T-helper 22 cell (primary cell): Measurements from ENCODE around the gene SRGAP3.

Source experiments
- DNase-seq: peaks from one replicate; pipeline ENCODE4 v3.0.0-alpha.2; 2020; ENCODE audit warnings: low read depth

SRGAP3 gene

DNA sequence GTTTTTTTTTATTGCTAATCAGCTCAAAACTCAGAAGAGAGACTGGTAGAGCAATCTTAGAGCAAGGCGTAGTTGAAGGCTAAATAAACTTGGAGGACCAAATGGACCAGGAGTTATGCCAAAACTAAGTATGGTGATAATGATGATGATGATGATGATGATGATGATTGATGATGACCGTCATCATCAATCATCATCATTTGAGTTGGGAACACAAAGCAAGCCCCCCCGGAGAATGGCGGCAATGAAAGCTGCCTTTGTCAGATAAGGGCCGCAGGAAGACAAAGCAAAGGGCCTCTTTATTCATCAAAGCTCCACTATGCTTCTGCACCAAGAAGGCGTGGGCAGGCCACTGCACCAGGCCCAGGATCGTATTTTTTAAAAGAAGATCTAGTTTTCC lies 204.1 kb downstream of the SRGAP3 start:
- no peak for DNase-seq

DNA sequence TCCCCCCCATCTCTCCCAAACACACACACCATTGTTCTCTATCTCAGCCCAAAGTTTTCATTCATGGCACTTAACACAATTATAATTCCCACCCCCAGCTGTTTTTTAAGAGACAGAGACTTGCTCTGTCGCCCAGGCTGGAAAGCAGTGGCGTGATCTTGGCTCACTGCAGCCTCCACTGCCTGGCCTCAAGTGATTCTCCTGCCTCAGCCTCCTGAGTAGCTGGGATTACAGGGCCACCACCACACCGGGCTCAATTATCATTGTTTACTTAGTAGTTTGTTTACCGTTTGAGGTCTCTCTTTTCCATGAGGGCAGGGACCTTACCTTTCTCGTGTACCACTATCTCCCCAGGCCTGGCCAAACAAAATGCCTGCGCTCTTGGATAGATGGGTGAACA lies 206.4 kb downstream of the SRGAP3 start:
- no peak for DNase-seq

DNA sequence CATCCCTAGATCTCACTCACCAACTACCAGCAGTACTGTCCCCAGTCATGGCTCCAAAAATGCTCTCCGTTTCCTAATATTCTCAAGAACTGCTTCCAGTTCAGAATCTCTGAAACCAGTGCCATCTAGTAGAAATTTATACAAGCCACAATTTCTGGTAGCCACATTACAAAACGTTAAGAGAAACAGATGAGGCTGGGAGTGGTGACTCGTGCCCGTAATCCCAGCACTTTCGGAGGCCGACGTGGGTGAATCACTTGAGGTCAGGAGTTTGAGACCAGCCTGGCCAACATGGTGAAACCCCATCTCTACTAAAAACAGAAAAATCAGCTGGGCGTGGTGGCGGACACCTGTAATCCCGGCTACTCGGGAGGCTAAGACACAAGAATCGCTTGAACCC lies 207.8 kb downstream of the SRGAP3 start:
- DNase-seq, result no peak

DNA sequence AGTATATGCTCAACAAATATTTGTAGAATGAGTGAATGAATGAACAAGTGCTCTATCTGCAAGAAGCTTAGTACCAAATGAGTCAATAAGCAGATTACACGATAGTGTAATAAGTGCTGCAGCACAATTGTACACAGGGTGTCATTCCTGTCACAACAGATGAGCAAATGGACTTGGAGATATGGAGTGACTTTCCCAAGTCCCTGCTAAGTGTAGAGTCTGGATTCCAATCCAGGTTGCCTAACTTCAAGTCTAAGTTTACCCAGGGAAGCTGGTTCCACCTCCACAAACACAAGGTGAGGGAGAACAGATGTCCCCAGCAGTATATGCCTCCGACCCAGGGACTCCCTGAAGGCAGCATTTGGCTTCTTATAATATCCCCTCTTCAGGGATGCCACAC lies 208.4 kb downstream of the SRGAP3 start:
- DNase-seq, result no peak

DNA sequence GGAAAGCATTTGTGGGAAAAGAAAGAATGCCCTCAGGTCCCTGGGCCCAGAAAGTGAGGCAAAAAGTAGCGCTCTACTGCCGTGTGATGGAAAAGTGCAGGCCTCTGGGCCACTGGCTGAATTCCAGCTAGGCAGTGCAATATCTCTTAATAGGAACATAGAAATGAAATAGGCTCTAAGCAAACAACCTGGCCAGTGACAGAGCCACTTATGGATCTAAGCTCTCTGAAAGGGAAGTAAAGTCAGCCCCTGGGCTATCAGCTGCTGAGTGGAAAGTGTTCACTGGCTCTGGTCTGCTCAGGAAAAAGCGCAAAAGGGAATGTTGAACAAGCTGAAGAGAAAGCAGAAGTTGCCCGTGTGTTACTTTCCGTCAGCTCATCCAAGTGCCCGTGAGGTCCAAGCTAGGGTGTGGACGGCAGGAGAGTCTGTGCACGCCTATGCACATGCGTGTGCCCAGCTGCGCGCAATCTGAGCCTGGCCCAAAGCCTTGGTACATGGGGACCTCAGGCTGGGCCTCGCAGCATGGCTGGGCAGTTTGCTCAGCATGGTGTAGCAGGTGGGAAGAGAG lies 212.2 kb downstream of the SRGAP3 start:
- DNase-seq, result no peak

DNA sequence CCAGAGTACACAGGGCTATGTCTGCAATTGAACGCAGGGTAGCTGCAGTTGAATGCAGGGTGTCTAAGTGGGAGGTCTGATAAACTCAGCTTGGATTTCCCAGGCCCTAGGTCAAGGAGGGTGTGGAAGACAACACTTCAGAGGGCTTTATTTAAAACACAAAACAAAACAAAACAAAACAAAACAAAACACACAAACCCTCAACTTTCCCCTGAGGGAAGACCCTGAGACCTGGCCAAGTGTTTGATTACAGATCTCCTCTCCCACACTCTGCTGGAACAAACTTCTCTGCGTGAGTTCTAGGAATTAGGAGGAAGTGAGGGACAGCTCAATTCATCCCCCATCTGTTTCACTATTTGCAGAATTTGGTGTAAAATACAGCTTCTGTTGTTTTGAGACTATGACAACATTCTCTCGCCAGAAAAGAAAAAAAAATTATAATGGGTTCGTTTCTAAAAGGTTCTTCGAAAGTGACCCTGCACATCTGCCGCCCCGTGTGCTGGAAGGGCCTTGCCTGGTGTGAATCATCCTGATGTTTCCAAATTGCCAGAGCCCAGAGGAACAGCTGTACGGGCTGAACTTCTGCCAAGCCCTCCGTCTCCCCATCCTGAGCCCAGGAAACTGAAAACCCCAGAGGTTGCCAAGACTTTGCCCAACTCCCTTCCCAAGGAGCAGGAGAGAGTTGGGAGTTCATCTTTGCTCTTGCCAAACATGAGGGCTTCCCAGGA lies 212.9 kb downstream of the SRGAP3 start:
- DNase-seq, result no peak

DNA sequence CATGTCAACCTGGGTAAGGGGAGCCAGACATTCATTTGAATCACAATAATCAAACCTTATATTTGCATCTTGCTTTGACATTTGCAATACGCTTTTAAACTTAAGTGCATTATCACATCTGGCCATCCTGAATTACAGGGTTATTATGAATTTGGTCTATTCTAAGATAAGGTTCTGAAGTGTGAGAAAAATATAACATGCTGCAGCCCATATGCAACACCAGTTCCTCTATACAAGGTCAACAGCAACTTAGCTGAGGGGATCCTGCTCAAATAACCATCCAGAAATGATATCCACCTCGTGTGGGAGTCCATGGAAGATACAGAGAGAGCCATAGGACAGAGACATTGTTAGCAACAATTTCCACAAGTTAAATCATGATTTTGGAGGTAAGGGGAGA lies 213.5 kb downstream of the SRGAP3 start:
- DNase-seq, result no peak

DNA sequence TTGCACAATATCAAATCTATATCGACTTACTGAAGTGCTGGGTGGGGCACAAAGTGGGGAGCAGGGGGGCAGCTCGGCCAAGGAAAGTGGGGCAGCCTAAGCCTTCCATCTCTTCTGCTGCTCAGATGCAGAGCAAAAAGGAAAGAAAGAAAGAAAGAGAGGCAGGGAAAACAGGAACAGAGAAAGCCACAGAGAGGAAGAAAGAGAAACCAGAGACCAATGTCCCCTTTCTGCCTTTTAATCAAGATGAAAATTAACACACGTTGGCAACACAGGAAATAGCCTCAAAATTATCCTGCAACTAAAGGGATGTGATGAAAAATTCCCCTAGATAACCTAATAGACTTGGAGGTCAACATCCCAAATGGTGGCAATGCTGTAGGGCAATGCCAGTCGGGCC lies 214.0 kb downstream of the SRGAP3 start:
- no peak for DNase-seq

DNA sequence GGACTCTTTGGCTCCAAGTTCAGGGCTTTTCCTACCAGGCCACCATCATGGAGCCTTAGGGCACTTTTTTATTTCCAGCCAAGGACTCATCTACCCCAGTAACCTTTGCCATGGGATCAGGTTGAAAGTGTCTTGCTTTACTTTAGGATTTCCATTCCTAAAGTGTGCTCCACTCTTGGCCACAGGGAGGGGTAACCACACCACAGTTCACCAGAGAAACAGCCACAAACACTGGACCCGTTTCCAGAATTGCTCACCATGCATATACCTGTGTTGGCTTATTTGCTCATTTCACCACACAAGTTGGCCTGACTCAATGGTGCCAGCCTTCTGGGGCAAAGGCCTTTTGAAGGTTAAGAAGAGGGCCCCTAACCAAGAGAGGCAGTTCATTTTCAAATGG lies 215.6 kb downstream of the SRGAP3 start:
- no peak for DNase-seq

DNA sequence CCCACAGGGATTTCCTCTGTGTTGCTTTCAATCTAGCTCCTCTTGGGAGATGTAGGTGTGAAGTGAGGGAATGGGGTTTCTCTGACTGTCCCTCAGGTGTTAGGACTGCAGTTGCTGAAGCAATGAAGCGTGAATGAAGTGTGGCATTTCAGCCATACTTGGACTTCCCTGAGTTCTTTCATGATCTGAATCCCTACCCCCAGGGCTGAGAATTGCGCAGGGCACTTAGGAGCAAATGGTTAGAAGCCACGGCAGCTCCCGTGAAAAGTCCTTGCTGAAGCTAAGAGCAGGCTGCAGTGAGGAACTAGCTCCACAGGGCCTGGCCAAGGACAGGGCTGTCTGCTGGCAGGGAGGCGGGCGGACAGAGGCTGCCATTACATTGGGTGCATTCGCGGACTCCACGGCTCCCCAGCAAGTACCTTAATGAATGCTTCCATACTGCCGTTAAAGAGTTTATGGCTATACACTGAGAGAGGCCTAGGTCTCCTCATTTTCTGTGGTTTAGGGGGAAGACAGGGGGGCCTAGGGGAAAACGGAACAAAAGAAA lies 217.1 kb downstream of the SRGAP3 start:
- DNase-seq, result no peak

DNA sequence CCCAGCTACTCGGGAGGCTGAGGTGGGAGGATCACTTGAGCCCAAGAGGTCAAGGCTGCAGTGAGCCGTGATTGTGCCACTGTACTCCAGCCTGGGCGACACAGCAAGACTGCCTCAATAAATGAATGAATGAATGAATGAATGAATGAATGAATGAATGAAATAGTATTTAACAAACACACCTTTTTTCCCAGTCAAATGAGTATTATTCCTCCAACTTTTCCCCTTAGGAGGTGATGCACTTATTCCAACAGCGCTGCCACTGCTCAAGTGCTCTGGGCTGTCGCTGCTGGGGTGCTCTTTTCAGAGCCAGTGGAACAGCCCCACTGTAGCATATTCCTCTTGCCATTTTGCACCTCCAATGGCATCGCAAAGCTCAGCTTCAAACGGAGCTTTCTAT lies 219.4 kb downstream of the SRGAP3 start:
- no peak for DNase-seq

DNA sequence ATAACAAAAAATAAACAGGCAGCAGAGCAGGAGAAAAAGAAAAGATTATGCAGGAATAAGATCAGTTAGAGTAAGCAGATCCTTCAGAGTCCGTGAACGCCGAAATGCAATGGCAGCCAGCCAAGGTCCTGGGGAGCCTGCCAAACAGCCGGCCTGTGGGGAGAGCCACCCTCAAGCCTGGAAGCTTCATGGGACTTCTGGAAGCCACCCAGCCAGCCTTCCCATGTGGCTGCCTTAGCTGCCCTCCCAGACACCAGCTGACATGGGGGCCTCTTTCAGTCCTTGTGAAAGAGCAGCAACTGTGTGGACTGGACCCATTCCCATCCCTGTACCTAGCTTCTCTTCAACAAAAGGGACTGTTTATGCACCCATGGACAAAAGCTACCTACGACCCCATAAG lies 221.3 kb downstream of the SRGAP3 start:
- no peak for DNase-seq

DNA sequence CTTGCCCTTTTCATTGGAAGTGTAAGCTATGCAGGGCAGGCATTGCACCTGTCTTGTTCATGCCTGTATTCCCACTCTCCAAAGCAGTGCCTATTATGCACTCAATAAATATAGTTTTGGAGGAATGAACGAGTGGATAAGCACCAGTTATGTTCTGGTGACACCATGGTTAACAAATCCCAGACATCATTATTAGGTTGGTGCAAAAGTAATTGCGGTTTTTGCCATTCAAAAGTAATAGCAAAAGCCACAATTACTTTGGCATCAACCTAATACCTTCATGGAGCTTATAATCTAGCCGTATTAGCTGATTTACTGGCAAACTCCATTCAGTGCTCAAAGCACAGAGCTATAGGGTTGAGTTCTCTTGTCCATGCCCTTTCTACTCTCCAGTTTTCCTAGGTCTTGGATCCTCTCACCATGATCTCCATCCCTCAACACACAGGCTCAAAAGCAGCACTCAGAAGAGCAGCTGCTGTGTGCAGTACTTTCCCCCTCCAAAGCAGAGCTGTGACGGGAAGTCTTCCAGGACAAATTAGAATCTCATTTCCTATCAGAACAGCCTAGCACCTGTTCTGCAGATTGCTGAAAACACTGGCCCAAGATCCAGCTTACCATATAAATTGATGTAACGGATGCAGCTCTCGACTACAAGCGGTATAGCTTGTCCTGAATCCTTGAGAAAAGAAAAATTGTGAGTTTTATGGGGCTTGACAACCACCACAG lies 223.0 kb downstream of the SRGAP3 start:
- DNase-seq, result no peak

DNA sequence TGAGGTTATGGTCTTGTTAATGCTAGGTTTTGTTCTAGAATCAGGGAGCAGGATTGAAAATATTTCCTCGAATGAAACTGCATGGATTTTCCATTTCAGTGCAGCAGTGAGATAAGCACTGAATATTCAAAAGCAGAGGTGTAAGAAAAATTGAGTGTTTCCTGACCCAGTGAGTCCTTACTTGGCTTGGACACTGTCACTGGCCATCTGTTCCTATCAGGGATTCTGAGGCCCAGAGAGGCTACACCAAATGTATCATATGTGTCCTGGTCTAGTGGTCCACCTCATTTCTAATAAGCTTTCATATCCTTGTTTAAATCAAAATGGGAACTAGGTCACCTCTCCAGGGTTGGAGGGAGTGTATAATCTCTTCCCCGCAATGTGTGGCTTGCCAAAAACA lies 225.1 kb downstream of the SRGAP3 start:
- DNase-seq, result no peak

DNA sequence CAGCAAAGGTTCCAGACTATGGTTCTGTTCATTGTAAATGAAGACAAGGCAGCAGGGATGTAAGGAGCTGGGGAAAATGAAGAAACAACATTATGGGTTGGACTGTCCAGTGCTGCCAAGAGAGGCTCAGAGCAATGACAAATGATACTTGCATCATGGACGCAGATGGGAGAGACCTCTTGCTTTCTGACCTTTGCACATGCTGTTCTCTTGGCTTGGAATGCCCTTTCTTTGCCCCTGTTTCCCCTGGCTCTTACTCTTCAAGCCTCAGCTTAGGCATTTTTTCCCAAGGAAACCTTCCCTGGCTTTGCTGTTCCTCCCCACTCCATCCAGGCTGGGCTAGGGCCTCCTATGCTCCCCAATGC lies 226.2 kb downstream of the SRGAP3 start:
- DNase-seq, result no peak

DNA sequence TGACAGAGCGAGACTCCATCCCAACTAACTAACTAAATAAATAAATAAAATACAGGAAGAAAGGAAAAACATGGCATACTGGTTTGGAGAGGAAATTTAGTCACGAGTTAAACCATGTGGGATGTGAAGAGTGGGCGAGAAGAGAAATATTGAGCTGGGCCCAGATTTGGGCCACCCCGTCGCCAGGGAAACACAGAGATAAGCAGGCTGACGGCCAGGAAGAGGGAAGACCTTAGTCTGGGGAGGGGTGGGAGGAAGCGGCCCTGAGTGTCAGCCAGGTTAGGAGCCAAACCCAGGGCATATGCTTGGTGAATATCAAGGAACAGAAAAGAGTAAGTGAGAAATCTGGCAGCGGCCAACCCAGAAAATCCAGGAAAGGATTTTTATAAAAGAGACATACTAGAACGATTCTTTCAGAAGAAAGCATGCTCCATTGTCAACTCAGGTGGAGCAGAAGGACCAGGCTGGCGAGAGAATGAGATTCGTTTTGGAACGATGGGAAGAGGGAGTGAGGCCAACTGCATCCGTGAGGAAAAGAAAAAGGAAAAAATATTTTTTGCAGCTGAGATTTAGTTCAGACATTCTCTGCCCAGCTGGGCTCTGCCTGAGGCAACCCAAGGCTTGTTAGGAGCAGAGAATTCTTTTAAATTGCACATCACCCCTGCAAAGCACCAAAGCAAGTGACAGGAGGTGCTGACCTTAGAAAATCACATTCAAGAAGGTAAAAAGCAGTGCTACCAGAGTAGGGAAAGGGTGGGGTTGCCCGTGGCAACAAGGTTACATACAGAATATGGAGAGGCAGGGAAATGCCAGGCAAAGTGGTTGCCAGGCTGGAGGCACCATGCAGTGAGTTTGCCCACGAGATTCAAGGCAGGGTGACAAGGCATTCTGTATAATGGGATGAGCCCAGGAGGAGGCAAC lies 226.9 kb downstream of the SRGAP3 start:
- DNase-seq, result no peak

DNA sequence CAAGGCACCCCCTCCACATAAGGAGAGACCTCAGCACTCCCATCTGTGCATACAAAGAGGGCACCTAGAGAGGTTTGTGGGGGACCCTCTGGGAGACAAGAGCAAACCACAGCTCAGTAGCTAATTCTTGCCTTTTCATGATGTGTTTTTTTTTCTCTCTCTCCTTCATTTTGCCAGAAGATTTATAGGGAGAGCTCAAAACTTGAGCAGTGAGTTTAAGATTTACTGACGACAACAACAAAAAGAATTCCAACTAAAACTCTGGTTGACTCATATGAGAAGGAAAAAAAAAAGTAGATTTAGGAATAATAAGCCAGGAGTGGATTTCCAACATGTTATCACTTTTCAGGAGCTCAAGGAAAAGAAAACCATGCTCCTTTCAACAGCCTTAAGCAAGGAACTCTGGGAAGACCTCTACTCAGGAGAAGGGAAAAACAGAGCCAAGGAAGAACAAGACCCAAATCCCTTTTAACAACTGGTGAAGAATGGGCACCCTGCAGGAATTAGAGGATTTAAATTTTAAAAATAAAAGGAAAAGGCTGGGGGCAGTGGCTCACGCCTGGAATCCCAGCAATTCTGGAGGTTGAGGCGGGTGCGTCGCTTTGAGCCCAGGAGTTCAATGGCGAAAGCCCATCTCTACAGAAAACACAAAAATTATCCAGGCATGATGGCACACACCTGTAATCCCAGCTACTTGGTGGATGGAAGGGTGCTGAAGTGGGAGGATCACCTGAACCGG lies 228.0 kb downstream of the SRGAP3 start:
- no peak for DNase-seq

DNA sequence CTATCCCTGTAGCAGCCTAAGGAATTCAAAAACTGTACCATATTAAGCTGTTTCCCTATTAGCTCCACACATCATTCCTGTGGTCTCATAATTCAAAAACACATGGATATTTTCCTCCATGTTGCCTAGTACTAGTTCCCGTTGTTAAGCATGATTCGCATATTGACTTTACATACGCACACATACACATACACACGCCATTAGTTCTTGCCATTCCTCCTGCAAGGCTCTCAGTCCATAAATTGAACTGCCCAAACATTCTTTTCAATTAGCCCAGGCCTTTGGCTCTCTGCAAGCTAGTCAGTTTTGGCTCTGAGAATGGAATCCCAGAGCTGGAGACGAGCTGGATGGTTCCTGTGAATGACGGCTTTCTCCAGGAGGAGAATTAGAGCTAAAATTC lies 229.0 kb downstream of the SRGAP3 start:
- no peak for DNase-seq

DNA sequence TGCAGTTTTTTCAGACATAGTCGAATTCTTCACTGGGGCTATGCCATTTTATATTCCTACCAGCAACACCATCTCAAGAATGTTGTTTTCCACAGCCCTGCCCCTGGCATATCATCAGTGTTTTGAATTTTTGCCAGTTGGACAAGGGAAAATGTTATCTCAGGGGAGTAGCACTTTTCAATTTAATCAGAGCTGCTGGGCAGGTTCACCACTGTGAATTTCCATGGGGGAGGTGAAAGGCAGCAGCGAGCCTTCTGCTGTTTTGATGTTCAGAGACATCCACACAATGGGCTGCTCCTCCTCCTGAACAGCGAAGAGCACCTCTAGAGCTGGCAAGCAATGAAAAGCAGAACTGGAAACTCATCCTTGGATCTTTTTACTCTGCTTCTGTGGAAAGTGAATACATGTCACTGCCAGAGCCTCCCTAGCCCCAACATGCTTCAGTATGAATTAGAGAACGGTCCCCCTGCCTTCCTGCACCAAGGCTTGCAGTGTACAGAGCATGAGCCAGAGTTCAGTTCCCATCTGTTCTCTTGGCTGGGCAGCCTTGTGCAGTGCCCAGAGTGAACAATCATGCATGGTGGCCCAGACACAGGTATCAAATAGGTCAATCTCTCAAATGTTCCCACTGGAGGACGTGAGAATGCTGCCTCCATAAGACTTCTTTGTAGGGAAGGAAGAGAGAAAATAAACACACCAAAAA lies 230.0 kb downstream of the SRGAP3 start:
- DNase-seq, result no peak

DNA sequence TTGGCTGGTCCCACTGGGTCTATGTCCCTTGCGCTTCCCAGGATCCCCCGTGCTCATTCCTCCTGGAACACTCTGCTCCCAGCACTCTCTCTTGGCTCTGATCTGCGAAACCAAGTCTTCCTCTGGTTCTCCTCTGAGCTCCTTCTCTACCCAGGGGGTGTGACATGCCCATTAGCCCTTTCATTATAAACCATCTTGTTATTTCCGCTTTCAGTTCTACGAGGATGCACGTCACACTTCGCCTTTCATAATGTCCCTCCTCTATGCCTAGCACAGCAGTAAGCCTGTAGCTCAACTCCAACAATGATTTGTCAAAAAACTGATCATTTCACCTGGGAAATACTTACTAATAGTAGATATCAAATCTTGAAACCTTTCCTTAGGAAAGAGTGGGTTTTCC lies 234.2 kb downstream of the SRGAP3 start:
- no peak for DNase-seq
